Adrenal gland (tissue), 12 donors: ENCODE results near the gene S1PR1. TPM values are rescaled to one million over a fixed set of nuclear protein-coding genes. Genes with fewer than 3 reads are reported as not detected.

Experiments used
- DNase-seq, 7 donors: peaks; one replicate each; pipeline ENCODE4 v3.0.0-alpha.2; 2019 to 2020
- H3K27ac ChIP-seq, 5 donors: fragments of 200-600 bp; sonication (generic) in 4 of 5; 1 replicate in 3 of 5; 2 replicates in 2 of 5; pipeline versions ENCODE4 v1.5.1 to v1.8.0; 2016 to 2020; ENCODE audit warnings: mild to moderate bottlenecking in 1 of 5
- H3K27me3 ChIP-seq: fragments of 200-600 bp; 2 replicates; pipeline ENCODE4 v1.8.0; 2021
- H3K36me3 ChIP-seq, 2 donors: fragments of 200-600 bp; replicated peaks in 1 of 2; 1 replicate in 1 of 2; 2 replicates in 1 of 2; pipeline versions ENCODE4 v1.5.1 to v1.8.0; 2018 to 2022
- H3K4me1 ChIP-seq, 2 donors: fragments of 200-600 bp; replicated peaks in 1 of 2; 1 replicate in 1 of 2; 2 replicates in 1 of 2; pipeline versions ENCODE4 v1.5.1 to v1.8.0; 2018 to 2021
- H3K4me3 ChIP-seq, 4 donors: fragments of 200-600 bp; sonication (generic) in 3 of 4; one replicate each; pipeline ENCODE4 v1.5.1; 2016 to 2018
- H3K9me3 ChIP-seq, 3 donors: fragments of 200-600 bp; sonication (generic) in 1 of 3; replicated peaks in 1 of 3; 1 replicate in 2 of 3; 2 replicates in 1 of 3; pipeline versions ENCODE4 v1.5.1 to v1.8.0; 2016 to 2021
- CTCF ChIP-seq, 6 experiments: fragments of 450-650 bp in 4 of 6; fragments of 200-600 bp in 2 of 6; sonication (generic) in 1 of 6; IDR thresholded peaks; 1 replicate in 5 of 6; 2 replicates in 1 of 6; pipeline versions ENCODE4 v1.5.1 to v1.8.0; 2016 to 2021; ENCODE audit warnings: antibody characterized with exemption in 6 of 6, mild to moderate bottlenecking in 2 of 6, moderate library complexity in 1 of 6
- POLR2A ChIP-seq, 2 donors: fragments of 450-650 bp; IDR thresholded peaks; one replicate each; pipeline ENCODE4 v1.6.1; 2017; ENCODE audit warnings: antibody characterized with exemption in 2 of 2, mild to moderate bottlenecking in 2 of 2, moderate library complexity in 1 of 2
- WGBS, 4 donors: extraction: QIAGEN DNeasy Blood & Tissue Kit in 2 of 4; methylation state at CpG; one replicate each; pipeline versions ENCODE4 v1.1.5 to v1.1.7; 2013 to 2017; 5-methylcytosine and 5-hydroxymethylcytosine counted together
- intact Hi-C, 2 donors: fragments of 100-400 bp; cut with DNase I; formaldehyde crosslinking; loops; one replicate each; pipeline versions ENCODE4 v1.14.1 to v1.15.0; 2022 to 2023
- polyA plus RNA-seq, 3 donors: library from polyadenylated mRNA; stranded (reverse); fragments of 200-250 nt in 2 of 3; fragments of 350-450 nt in 1 of 3; fragmentation: Illumina TruSeq in 1 of 3; extraction: RNeasy Lipid Tissue Mini Kit (QIAGEN cat#74804) in 1 of 3; gene quantifications; one replicate each; pipeline ENCODE4 v1.2.3, GENCODE V29; 2013 to 2014
- total RNA-seq, 9 donors: library from RNA; depleted of rRNA in 4 of 9; stranded (reverse); fragments of >200 nt in 4 of 9; fragments of 120-200 nt in 1 of 9; fragmentation: NEBNext Ultra II Directional in 1 of 9; extraction: Animal tissue kit (Norgen Biotek cat#: 25700) in 1 of 9; gene quantifications; one replicate each; pipeline versions ENCODE4 v1.1.0 to v1.2.4, GENCODE V29; 2013 to 2023
- donor health status: healthy with polysubstance abuse.
- donor health status: Bipolar disorder and iron deficiency.
- donor health status: DM: yes; HTN: yes; CAD: no.
- donor health status: DM: no; HTN: no; CAD: no.
- donor health status: DM: no; HTN: no; CAD: no.
- donor health status: DM: yes; HTN: yes; CAD: no.

Gene S1PR1
- total and polyA plus RNA-seq, 12 donors, result 11.3 to 45.6 (median 27.3) TPM

GRCh38 chr1:101245246-101245927 is 8.6 kb downstream of the S1PR1 start:
- no peak overlapping the region for H3K27ac ChIP-seq
- no peak for TF ChIP-seq CTCF (IDR thresholded peaks at IDR 0.05)
- no peak for TF ChIP-seq POLR2A (IDR thresholded peaks at IDR 0.05)
- no peak for DNase-seq
- H3K36me3 ChIP-seq, result no peaks in the 10 kb centered on the region
- intact Hi-C loops, result no loop called here
- no peak overlapping the region for H3K4me3 ChIP-seq
- H3K9me3 ChIP-seq, result no peaks in the 10 kb centered on the region
- no peaks in the 10 kb centered on the region for H3K4me1 ChIP-seq
- H3K27me3 ChIP-seq, result no peaks in the 10 kb centered on the region
- 68 to 86% (median 79%) methylated on average over 2 of the region's 2 CpGs for WGBS, 4 donors

- no peak for TF ChIP-seq CTCF (IDR thresholded peaks at IDR 0.05)
- no peak for TF ChIP-seq POLR2A (IDR thresholded peaks at IDR 0.05)
- 66 to 82% (median 77%) methylated on average over 6 of the region's 6 CpGs for WGBS, 4 donors
- no peaks in the 10 kb centered on the region for H3K27me3 ChIP-seq
- H3K9me3 ChIP-seq, result no peaks in the 10 kb centered on the region
- H3K36me3 ChIP-seq, result no peaks in the 10 kb centered on the region
- H3K4me3 ChIP-seq, result no peak overlapping the region
- intact Hi-C loops, result no loop called here
- no peak overlapping the region for H3K27ac ChIP-seq
- H3K4me1 ChIP-seq, result no peaks in the 10 kb centered on the region
- DNase-seq, result no peak
Observed at GRCh38 chr1:101247404-101248287, 10.8 kb downstream of the S1PR1 start.

- H3K36me3 ChIP-seq, result no peaks in the 10 kb centered on the region
- H3K27me3 ChIP-seq, result no peaks in the 10 kb centered on the region
- 78 to 90% (median 84%) methylated on average over 3 of the region's 3 CpGs for WGBS, 4 donors
- H3K4me3 ChIP-seq, result no peak overlapping the region
- intact Hi-C loops, result no loop called here
- H3K4me1 ChIP-seq, result no peaks in the 10 kb centered on the region
- no peak for DNase-seq
- no peak for TF ChIP-seq POLR2A (IDR thresholded peaks at IDR 0.05)
- TF ChIP-seq CTCF (IDR thresholded peaks at IDR 0.05), result no peak
- no peaks in the 10 kb centered on the region for H3K9me3 ChIP-seq
- H3K27ac ChIP-seq, result no peak overlapping the region
Observed at GRCh38 chr1:101250222-101250621, 13.4 kb downstream of the S1PR1 start.

GRCh38 chr1:101250656-101251272 is 13.9 kb downstream of the S1PR1 start:
- Histone ChIP-seq H3K27me3 (no peaks in the 10 kb centered on the region), H3K36me3 (no peaks in the 10 kb centered on the region), H3K4me3 (no peak overlapping the region), H3K4me1 (no peaks in the 10 kb centered on the region), H3K9me3 (no peaks in the 10 kb centered on the region), H3K27ac (no peak overlapping the region)
- TF ChIP-seq POLR2A (IDR thresholded peaks at IDR 0.05), result no peak
- WGBS, 4 donors, result 33 to 47% (median 40%) methylated on average over 5 of the region's 5 CpGs
- intact Hi-C loops, result no loop called here
- DNase-seq, result no peak
